C4-2B (cell line): ENCODE results near the gene DYNLT5.

Source experiments
- H3K27ac ChIP-seq: fragments of 450-650 bp; 2 replicates; pipeline ENCODE4 v1.5.1; 2017
- CTCF ChIP-seq: fragments of 450-650 bp; conservative IDR thresholded peaks from 2 replicates; pipeline ENCODE4 v1.5.1; 2017; ENCODE audit warnings: mild to moderate bottlenecking
- ZFX ChIP-seq: fragments of 450-650 bp; IDR thresholded peaks from 2 replicates; pipeline ENCODE4 v1.6.1; 2017

Gene DYNLT5

DNA sequence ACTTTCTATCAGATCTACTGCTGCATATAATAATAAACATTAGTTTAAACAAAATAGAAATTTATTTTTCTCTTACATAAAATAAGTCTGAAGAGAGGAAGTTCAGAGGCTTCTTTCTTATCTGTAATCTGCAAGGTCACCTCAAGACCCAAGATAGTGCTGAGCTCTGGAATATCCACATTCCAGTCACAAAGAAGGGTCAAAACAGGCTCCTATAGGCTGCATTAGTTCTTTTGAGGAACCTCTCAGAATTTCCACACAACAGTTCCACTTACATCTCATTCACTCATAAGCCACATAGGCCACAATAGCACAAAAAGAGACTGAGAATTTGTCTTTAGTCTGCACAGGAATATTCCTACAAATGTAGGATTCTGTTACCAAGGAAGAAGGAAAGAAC, 15.4 kb downstream of the DYNLT5 start:
- no peak for TF ChIP-seq CTCF
- no peak for TF ChIP-seq ZFX
- no peak overlapping the region for H3K27ac ChIP-seq

- no peak overlapping the region for H3K27ac ChIP-seq
- TF ChIP-seq ZFX (no peak), CTCF (no peak)
Measured at GRCh38 chr1:66768965-66769364, 16.7 kb downstream of the DYNLT5 start.

GRCh38 chr1:66769512-66770229, 17.4 kb downstream of the DYNLT5 start:
- H3K27ac ChIP-seq, result no peak overlapping the region
- TF ChIP-seq CTCF (no peak), ZFX (no peak)

DNA sequence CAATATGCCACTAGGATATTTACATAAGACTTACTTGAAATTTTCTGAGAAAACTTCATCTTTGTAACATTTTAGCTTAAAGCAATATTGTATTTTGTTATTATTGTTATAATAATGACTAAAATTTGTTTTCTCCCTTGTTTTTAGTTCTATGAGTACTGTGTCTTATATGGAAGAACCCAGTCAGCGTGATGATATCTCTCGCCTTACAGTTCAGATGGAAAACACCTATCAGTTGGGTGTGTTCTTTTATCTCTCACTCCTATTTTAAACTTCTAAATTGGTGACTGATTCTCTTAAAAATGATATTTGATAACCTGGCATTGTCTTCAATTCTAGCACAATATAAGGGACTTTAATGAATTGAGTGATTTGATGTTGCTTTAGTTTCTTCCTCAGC, 18.0 kb downstream of the DYNLT5 start:
- TF ChIP-seq CTCF, result no peak
- TF ChIP-seq ZFX, result no peak
- no peak overlapping the region for H3K27ac ChIP-seq

GRCh38 chr1:66770694-66771093, 18.4 kb downstream of the DYNLT5 start:
- TF ChIP-seq CTCF, result no peak
- no peak for TF ChIP-seq ZFX
- no peak overlapping the region for H3K27ac ChIP-seq

DNA sequence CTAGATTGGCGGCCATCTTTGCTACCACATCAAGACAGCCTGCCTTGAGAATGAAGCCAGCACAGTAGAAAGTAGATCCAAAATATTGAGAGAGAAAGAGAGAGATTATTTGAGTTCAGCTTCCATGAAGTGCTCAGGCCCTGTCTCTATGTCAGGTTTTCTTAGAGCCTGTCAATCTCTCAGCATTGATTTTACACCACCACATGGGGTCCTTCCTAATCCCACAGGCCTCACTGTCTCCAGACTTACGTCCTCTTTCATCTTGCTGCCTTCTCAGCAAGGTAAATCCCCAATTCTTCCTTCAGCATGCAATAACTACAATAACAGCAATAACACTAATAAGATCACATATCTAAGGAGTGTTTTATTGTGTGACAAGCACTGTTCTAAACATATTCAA, 21.0 kb downstream of the DYNLT5 start:
- H3K27ac ChIP-seq, result no peak overlapping the region
- TF ChIP-seq CTCF (no peak), ZFX (no peak)

DNA sequence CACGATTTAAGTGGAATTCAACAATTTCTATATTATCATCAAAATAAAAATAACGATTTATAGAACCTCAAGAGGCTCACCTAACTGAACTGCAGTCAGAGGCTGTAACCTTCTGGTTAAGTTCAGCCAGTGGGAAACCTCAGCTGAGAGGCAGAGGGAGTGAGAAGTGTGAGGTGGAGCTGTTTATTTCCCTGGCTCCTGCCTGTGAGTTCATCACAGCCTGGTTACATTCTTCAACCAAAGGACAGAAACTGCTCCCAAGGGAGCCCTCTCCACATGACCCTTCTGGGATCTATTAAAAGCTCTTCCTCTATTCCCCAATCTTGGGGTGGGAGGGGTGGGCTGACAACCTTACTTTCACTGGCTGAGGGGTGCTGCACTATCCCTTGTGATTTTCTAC, 22.2 kb downstream of the DYNLT5 start:
- TF ChIP-seq CTCF, result no peak
- TF ChIP-seq ZFX, result no peak
- H3K27ac ChIP-seq, result no peak overlapping the region
